ENCODE data around the gene GON4L. TPM values are rescaled to one million over a fixed set of nuclear protein-coding genes. Genes with fewer than 3 reads are reported as not detected.
"Not testable (repeated sequence)": the region's sequence is repeated elsewhere in the genome, so short reads cannot be mapped to it uniquely, and the experiment has no call there.

Gene GON4L
- total and polyA plus RNA-seq, 2 experiments from 2014 or later: 45.2 to 93.1 TPM

GRCh38 chr1:155760751-155761475 is 96.1 kb downstream of the GON4L start:
- Histone ChIP-seq H3K79me2 (replicated peaks; ENCODE audit: insufficient read depth) (no peaks in the 10 kb centered on the region), H3K4me1 (ENCODE audit: insufficient read depth) (no peaks in the 10 kb centered on the region), H3K9me2 (ENCODE audit: insufficient read depth) (no peaks in the 10 kb centered on the region), H3K4me2 (no peak overlapping the region), H3K27me3 (ENCODE audit: insufficient read depth) (no peaks in the 10 kb centered on the region), H3F3A (replicated peaks; ENCODE audit: low read depth) (no peaks in the 10 kb centered on the region), H2AFZ (no peak overlapping the region), H3K36me3 (ENCODE audit: insufficient read depth) (peaks cover 51% of the 10 kb centered on the region), H3K27ac (ENCODE audit: low read depth) (peak overlapping the region; percentile 62), H3K4me3 (no peak overlapping the region), H4K20me1 (replicated peaks; ENCODE audit: insufficient read depth) (no peaks in the 10 kb centered on the region)
- Mint-ChIP-seq H3K4me1 (no peaks in the 10 kb centered on the region), H3K4me3 (no peak overlapping the region), H3K9me3 (no peaks in the 10 kb centered on the region), H3K36me3 (ENCODE audit: low read depth) (peaks cover 69% of the 10 kb centered on the region), H3K27me3 (ENCODE audit: insufficient read depth, low read depth, poor library complexity) (peaks cover 3% of the 10 kb centered on the region), H3K27ac (peak overlapping the region; percentile 41; the same call in 1 of the 2 replicates)
- TF ChIP-seq STAT1 (IDR thresholded peaks at IDR 0.05; ENCODE audit: unreplicated experiment): no peak
- TF ChIP-seq EZH2phosphoT487 (IDR thresholded peaks at IDR 0.05; ENCODE audit: unreplicated experiment): no peak
- no peak for TF ChIP-seq ETS1 (IDR thresholded peaks at IDR 0.05)
- TF ChIP-seq ZNF331 (CRISPR knock-in tag; IDR thresholded peaks at IDR 0.05; ENCODE audit: low read depth): no peak
- ATAC-seq (no peak), DNase-seq (ENCODE audit: low spot score) (no peak)

- Histone ChIP-seq H3K27ac (ENCODE audit: low read depth) (peak overlapping the region; percentile 62), H2AFZ (no peak overlapping the region), H3K79me2 (replicated peaks; ENCODE audit: insufficient read depth) (no peaks in the 10 kb centered on the region), H3F3A (replicated peaks; ENCODE audit: low read depth) (no peaks in the 10 kb centered on the region), H3K4me2 (no peak overlapping the region), H3K4me3 (no peak overlapping the region), H3K36me3 (ENCODE audit: insufficient read depth) (peaks cover 51% of the 10 kb centered on the region), H4K20me1 (replicated peaks; ENCODE audit: insufficient read depth) (no peaks in the 10 kb centered on the region), H3K4me1 (ENCODE audit: insufficient read depth) (no peaks in the 10 kb centered on the region), H3K9me2 (ENCODE audit: insufficient read depth) (no peaks in the 10 kb centered on the region), H3K27me3 (ENCODE audit: insufficient read depth) (no peaks in the 10 kb centered on the region)
- H3K4me3 Mint-ChIP-seq: no peak overlapping the region
- H3K27ac Mint-ChIP-seq: no peak overlapping the region
- no peaks in the 10 kb centered on the region for H3K27me3 Mint-ChIP-seq (ENCODE audit: insufficient read depth, low read depth, poor library complexity)
- DNase-seq (ENCODE audit: low spot score) (no peak), ATAC-seq (no peak)
- H3K9me3 Mint-ChIP-seq: no peaks in the 10 kb centered on the region
- no peak for TF ChIP-seq JUNB (IDR thresholded peaks at IDR 0.05; ENCODE audit: unreplicated experiment)
- H3K36me3 Mint-ChIP-seq (ENCODE audit: low read depth): peaks cover 67% of the 10 kb centered on the region
- H3K4me1 Mint-ChIP-seq: no peaks in the 10 kb centered on the region
Measured at GRCh38 chr1:155759966-155760630, 96.9 kb downstream of the GON4L start.

- not testable (repeated sequence) for H3K79me2 ChIP-seq (replicated peaks; ENCODE audit: insufficient read depth); H3F3A ChIP-seq (replicated peaks; ENCODE audit: low read depth); H3K4me1 ChIP-seq (ENCODE audit: insufficient read depth); ATAC-seq; H3K4me2 ChIP-seq; H3K4me3 ChIP-seq; H3K4me1 Mint-ChIP-seq; H3K4me3 Mint-ChIP-seq; H3K9me2 ChIP-seq (ENCODE audit: insufficient read depth); H2AFZ ChIP-seq; H3K27ac ChIP-seq (ENCODE audit: low read depth); H3K9me3 Mint-ChIP-seq; H3K27me3 ChIP-seq (ENCODE audit: insufficient read depth); DNase-seq (ENCODE audit: low spot score); H4K20me1 ChIP-seq (replicated peaks; ENCODE audit: insufficient read depth); H3K27ac Mint-ChIP-seq; H3K27me3 Mint-ChIP-seq (ENCODE audit: insufficient read depth, low read depth, poor library complexity)
- H3K36me3 Mint-ChIP-seq (ENCODE audit: low read depth): peaks cover 66% of the 10 kb centered on the region
- H3K36me3 ChIP-seq (ENCODE audit: insufficient read depth): peaks cover 44% of the 10 kb centered on the region
Measured at GRCh38 chr1:155759017-155759416, 98.0 kb downstream of the GON4L start.

- not testable (repeated sequence) for H3K4me2 ChIP-seq; H3F3A ChIP-seq (replicated peaks; ENCODE audit: low read depth); H3K79me2 ChIP-seq (replicated peaks; ENCODE audit: insufficient read depth); H3K9me3 Mint-ChIP-seq; H3K27ac ChIP-seq (ENCODE audit: low read depth); H3K27me3 Mint-ChIP-seq (ENCODE audit: insufficient read depth, low read depth, poor library complexity); H3K27me3 ChIP-seq (ENCODE audit: insufficient read depth); H3K4me3 Mint-ChIP-seq; H3K4me1 Mint-ChIP-seq; H3K36me3 ChIP-seq (ENCODE audit: insufficient read depth); H3K27ac Mint-ChIP-seq; H3K4me3 ChIP-seq; ATAC-seq; H4K20me1 ChIP-seq (replicated peaks; ENCODE audit: insufficient read depth); H2AFZ ChIP-seq; H3K9me2 ChIP-seq (ENCODE audit: insufficient read depth); H3K4me1 ChIP-seq (ENCODE audit: insufficient read depth); DNase-seq (ENCODE audit: low spot score)
- peaks cover 41% of the 10 kb centered on the region for H3K36me3 Mint-ChIP-seq (ENCODE audit: low read depth)
Measured at GRCh38 chr1:155748141-155748540, 108.9 kb downstream of the GON4L start.

GRCh38 chr1:155747586-155747985 is 109.4 kb downstream of the GON4L start:
- not testable (repeated sequence) for H4K20me1 ChIP-seq (replicated peaks; ENCODE audit: insufficient read depth); H3K4me2 ChIP-seq; H3K4me1 ChIP-seq (ENCODE audit: insufficient read depth); DNase-seq (ENCODE audit: low spot score); H2AFZ ChIP-seq; H3K4me3 Mint-ChIP-seq; H3K79me2 ChIP-seq (replicated peaks; ENCODE audit: insufficient read depth); H3K4me3 ChIP-seq; ATAC-seq; H3K9me2 ChIP-seq (ENCODE audit: insufficient read depth); H3F3A ChIP-seq (replicated peaks; ENCODE audit: low read depth); H3K27ac ChIP-seq (ENCODE audit: low read depth); H3K9me3 Mint-ChIP-seq; H3K27me3 ChIP-seq (ENCODE audit: insufficient read depth); H3K36me3 ChIP-seq (ENCODE audit: insufficient read depth); H3K27me3 Mint-ChIP-seq (ENCODE audit: insufficient read depth, low read depth, poor library complexity); H3K4me1 Mint-ChIP-seq; H3K27ac Mint-ChIP-seq
- peaks cover 37% of the 10 kb centered on the region for H3K36me3 Mint-ChIP-seq (ENCODE audit: low read depth)
